HCEC 1CT (cell line): Measurements from ENCODE around the gene SOAT2.
A peak's percentile ranks its signal among the peaks of the same experiment; 100 is the strongest.

Source experiments
- DNase-seq: peaks from one replicate; pipeline ENCODE4 v3.0.0-alpha.2; 2017

Gene SOAT2

DNA sequence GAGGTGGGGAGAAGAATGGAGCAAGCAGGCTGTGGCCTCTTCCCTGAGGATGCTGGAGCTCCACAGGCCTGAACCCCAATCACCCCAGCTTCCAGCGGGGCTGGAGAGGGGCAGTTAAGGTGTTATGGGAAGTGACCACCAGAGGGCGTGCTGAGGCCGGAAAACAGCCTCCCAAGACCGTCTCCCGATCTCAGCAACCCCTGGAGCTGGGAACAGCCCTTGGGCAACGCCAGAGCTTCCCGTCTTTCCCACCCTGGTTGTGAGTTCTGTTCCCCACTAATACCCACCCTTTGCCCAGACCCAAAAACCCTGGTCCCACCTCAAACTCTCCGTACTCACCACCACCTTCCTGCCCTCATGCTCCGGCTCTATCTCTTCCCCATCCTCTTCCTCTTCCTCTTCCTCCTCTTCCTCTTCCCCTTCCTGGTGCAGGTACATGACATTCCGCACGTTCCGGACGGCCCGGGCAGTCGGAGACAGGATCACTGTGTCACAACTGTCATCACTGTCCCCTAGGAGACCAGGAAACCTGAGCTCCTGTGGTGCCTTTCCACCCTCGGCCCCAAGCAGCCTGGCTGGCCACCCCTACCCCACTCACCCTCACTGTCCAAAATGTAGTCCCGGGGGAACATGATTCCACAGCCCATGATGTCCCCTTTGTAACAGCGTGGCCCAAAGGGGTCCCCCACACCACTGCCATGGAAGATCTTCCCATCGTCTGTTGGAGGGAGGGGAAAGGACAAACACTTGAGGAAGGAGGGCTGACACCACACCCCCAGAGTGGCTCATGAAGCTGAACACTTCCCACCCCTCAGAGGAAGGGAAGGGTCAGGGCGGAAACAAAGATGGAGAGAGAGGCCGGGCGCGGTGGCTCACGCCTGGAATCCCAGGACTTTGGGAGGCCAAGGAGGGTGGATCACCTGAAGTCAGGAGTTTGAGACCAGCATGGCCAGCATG lies 37.0 kb upstream of the SOAT2 start:
- peak; percentile 79 for DNase-seq

DNA sequence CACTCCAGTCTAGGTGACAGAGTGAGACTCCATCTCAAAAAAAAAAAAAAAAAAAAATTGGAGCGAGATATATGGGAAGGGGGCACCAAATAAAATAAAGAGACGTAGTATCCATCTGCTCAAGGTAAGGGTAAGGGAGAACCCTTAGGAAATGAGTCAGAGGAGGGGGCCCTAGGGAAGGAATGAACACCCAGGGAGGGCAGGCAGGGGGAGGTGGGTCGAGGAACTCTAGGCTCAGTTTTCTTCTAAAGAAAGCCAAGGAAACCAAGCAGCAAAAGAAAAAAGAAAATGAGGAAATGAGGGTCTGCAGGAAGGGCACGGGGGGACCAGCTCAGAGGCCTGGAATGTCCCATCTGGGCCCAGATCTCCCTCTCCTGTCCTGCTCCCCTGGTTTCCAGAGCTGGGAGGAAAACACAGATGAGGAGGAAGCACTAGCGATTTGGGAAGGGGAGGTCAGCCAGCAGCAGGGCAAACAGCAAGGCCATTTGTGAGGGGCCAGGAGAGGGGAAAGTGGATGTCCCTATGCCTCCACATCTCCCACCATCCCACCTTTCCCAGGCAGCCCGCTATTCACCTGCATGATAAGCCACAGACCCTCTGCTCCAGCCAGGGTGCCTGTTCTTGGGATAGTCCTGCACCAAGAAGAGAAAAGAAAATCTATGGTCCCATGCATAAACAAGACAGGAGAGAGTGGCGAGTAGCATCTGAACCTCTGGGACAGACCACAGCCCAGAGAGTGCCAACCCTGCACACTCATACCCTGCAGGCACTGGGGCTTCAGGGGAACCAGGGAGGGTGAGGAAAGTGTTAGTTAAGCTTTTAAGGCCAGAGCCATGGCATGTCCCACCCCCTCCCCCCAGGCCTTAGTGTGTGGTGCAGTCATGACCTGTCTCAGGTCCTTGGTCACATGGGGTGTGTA lies 36.0 kb upstream of the SOAT2 start:
- no peak for DNase-seq

DNA sequence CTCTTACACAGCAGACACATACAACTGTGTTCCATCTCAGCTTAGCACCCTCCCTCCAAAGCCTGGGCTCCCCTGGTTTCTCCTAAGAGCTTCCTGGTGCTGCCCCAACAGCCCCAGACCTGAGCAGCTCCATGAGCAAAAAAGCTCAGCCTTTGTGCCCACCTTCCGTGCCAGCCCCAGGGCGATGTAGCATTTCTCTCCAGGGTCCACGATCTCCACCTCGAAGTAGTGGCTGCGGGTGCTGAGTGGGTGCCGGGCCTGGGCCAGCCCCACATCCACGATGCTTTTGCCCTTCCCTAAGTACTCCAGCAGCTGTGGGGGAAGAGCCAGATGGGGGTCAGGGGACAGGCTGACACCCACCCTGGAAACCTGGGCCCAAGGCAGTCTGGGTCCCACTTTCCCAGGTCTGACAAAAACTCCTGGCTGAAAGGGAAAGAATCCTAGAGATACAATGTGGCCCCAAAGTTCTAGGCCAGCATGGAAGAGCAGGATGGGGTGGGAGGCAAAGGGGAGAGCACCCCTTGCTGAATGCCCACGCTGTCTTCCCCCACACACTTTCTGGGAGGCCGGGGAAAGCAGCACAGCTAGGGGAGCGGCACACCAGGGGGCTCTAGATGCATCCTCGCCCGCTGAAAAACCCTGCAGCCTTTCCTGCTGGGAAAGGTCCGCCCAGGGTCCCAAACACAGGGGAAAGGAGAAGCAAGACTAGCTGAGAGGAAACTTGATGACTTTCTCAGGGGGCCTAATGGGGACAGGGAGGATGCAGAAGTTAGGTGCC lies 35.1 kb upstream of the SOAT2 start:
- DNase-seq, result no peak

DNA sequence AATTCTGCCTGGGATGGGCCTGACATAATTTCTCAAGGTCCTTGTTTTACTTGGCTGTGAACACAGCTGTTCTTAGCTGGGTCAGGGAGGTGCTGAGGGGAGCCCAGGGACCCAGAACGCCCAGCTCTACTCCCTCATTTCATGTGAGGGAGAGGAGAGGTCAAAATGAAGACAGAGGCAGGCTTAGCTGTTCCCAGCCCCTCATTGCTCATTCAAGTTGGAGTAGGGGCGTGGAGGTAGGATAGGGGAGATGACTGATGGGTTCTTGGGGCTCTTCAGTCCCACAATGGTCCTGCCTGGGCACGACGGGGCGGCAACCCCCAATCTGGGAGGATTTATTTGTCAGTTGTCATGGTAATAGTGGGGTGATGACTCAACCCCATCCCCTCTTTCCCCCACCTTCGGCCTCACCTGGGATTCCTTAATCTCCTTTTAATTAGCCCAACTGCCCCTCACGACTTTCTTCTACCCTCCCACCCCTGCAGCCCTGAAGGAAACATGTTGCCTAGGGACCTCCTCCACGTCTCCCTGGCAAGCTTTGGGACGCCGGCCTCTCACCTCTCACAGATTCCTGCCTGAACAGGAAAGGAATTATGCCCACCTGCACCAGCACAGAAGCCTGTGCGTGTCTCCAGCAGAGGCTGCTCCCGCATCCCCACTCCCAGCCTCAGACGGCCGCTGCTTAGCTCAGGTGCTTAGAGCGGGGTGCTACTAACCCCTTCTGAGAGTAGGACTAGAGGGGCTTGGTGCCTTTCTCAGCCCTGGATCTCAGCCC lies 34.3 kb upstream of the SOAT2 start:
- DNase-seq, result no peak

DNA sequence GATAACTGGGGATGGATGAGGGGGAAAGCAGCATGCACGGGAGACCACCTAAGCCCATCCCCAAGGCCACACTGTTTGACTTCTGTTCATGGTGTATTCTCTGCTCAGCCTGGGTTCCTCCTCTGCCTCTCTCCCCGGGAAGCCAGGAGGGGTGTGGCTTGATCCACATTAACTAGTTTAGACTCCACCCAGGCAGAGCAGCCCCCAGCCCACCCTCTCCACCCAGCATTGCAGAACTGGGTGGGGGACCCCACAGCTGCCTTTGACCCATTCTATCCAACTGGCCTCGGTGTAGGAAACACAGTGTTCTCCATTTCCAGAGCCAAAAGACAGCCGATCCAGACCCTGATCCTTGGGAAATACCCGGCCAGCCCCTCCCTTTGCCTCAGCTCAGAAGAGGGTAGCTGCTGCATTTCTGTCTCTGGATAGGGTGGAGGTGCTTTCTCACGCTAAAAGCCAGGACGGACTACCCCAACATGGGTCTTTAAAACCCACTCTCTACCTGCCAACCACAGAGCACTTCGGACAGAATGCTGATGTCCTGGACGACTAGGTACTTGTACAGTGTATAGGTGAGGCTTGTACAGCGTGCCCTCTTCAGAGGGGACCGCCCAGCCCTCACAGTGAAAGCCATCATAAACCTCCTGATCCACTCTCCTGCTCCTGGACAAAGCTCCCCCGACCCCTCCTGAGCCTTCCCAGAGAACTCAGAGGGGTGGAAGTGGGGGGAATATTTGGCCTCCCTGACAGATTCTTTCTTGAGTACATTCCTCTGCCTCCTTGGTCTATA lies 33.5 kb upstream of the SOAT2 start:
- no peak for DNase-seq

DNA sequence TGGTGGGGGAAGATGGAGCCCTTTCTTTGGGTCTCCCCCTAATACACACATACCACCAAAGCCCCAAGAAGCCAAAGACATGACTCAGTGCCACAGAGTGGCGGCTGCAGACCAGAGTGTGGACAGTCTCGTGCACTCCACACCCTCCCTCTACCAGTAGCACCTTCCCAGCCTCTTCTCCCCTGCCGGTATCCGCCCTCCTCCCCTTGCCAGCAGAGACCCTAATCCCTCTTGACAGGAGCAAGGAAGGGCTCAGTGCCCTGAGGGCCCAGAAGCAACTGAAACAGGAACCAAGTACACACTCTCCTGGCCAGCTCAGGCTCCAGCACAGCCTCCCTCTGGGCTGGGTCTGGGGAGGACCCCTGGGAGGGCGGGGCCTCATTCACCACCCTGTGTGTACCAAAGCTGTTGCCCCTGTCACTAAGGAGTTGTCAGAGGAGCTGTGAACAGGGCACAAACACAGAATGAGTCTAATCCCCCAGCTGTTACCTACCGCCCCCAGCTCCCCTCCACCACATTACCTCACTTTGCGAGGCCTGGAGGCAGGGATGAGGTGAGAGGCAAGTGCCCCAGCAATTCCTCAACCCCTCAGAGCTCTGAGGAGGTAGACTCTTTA lies 32.3 kb upstream of the SOAT2 start:
- DNase-seq, result no peak

DNA sequence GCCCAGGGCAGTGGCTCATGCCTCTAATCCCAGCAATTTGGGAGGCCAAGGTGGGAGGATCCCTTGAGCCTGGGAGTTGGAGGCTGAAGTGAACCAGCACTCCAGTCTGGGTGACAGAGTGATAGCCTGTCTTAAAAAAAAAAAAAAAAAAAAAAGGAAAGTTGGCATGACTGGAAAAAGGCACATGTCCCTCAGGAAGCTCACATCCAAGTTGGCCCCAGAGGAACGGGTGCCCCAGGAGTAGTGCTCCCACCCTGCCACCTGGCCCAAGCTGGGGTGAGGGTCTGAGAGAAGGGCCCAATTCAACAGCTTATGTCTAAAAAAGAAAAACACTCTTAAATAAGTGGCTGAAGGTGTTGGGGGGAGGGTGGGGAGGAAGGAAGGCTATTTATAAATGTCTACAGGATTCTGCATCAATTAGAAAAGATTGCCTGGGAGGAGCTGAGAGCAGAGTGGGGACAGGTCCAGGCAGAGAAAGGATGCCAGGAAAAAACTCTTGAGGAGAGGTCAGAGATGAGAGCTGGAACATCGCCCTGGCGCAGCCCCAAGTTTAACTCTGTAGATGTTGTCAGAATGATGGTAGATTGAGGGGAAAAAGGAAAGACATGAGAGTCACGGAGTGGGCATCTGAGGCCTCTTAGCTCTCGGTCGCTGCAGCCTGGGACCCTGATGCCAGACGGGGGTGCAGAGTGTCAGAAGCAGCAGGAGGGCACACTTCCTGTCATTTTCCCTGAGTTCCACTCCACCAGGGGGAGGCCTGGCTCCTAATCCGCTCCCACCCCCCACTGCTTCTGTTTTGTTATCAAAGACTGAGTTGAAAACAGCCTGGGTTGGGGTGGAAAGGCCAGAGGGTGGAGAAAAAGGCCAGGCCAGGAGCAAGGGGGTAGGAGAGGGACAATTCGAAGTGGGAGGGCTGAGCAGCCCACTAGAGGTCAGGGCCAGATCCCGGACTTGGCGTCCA lies 31.4 kb upstream of the SOAT2 start:
- DNase-seq, result no peak

DNA sequence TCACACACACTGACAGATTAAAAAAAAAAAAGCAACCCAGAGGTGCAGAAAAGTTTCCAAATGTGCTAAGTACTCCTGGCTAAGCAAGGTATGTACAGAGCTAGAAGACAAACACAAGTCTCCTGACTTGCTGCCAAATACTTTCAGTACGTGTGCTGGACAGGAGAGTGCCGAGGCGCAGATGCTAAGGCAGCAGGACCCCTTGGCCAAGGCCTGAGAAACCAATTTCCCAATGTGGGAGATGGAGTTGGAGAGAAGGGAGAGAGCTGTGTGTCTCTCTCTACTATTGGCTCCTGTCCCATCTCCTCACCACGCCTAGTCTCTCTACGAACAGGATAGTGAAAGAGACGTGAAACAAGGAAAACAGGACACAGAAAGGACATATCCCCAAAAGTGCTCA lies 29.4 kb upstream of the SOAT2 start:
- no peak for DNase-seq

DNA sequence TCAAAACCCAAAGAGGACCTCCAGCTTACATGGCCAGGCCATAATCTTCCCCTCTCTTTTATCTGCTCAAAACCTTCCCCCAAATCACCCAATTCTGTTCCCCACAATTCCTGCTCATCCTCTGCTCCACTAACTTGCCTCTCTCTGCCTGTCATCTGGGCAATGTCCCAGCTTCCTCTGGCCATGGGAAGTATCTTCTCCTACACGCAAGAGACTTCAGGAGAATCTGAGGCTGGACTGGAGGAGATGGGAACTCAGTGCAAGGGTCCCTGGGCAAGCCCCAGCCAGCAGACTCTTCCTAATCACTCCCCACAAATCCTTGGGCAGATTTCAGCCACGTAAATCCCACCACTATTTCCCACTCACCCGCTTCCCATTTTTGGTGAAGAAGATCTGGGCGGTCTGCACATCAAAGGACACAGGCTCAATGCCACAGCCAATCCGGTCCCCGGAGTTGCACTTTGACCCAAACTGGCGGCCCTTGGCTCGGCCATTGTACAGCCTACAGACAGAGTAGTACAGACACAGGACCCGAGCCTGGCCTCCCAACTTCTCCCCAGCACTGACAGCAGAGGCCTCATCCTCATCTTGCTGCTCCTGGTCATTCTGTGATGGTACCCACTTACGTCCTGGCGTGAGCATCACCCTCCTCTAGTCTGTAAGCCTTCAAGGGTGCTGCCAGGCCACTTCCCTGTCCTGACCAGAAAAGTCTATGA lies 28.8 kb upstream of the SOAT2 start:
- no peak for DNase-seq

DNA sequence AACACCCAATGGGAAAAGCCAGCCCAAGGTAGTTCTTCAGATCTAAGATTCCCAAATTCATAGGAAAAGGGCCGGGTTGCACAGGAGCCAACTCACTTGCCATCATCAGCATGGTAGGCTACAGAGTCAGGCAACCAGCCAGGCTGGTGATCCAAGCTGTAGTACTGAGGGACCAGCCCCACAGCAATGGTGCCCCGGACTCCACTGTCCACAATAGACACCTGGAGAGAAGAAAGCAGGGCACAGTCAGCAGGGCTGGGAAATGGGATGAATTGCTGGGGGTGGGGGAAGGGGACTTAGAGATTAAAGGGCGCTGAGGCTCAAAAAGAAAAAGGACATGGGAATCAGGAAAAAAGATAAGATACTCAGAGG lies 28.3 kb upstream of the SOAT2 start:
- no peak for DNase-seq

DNA sequence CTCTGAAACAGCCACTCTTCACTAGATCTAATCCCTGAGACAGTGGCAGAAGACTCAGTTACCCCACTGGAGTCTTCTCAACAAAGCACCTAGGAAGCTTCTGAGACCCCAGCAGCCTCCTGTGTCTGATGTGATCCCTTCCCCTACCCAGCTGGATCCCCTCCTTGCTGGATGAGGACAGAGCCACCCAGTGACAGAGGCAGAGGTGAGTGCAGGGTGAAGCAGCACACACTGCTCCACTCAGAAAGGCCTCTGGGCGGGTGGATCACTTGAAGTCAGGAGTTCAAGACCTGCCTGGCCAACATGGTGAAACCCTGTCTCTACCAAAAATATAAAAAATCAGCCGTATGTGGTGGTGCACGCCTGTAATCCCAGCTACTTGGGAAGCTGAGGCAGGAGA lies 26.8 kb upstream of the SOAT2 start:
- no peak for DNase-seq

DNA sequence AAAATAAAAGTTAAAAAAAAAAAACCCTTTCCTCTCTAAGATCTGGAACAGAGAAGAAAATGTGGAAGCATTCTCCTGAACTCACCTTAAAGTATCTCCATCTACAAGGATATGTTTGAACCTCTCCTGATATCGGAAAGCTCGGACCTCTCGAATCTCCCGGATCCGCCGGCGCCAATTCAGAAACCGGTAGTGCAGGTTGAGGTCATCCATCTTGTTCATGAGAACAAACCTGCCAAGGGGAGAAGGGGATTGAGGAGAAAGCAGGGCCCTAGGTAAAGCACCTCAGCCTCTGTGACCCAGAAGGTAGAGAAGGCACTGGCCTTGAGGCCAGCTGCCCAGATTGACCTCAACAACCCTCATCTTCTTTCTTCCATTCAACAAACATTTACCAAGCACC lies 26.3 kb upstream of the SOAT2 start:
- no peak for DNase-seq

DNA sequence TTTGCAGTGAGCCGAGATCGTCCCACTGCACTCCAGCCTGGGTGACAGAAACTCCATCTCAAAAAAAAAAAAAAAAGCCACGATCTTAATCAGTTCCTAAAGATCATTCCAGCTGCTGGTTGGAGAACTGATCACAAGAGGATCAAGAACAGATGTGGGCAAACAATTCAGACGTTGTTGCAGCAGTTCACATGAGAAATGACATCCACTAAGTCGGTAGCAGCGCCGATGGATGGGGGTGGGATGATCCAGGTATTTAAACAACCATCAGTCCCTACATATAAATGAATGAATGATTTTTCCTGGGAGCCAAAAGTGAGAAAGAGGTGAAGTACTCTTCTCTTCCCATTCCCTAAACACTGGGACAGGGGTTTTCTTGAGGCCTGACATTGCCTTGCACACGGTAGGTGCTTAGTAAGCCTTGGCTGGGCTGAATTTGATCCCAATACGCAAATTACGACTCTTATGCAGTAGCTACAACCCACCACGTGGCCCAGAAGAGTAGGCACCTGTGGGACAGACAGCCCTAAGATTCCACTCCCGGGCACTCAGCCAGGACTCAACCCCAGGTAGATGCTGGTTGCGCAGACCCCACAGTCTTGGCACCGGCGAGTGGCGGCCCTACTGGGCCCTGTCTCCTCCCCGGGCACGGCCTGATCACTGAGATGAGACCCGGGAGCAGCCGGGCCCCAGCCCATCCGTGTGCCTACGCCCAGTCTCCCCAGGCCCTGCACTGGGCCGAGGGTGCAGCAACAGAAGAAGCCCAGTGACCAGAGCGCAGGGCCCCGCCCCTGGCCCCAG lies 24.7 kb upstream of the SOAT2 start:
- peak; percentile 48 for DNase-seq

DNA sequence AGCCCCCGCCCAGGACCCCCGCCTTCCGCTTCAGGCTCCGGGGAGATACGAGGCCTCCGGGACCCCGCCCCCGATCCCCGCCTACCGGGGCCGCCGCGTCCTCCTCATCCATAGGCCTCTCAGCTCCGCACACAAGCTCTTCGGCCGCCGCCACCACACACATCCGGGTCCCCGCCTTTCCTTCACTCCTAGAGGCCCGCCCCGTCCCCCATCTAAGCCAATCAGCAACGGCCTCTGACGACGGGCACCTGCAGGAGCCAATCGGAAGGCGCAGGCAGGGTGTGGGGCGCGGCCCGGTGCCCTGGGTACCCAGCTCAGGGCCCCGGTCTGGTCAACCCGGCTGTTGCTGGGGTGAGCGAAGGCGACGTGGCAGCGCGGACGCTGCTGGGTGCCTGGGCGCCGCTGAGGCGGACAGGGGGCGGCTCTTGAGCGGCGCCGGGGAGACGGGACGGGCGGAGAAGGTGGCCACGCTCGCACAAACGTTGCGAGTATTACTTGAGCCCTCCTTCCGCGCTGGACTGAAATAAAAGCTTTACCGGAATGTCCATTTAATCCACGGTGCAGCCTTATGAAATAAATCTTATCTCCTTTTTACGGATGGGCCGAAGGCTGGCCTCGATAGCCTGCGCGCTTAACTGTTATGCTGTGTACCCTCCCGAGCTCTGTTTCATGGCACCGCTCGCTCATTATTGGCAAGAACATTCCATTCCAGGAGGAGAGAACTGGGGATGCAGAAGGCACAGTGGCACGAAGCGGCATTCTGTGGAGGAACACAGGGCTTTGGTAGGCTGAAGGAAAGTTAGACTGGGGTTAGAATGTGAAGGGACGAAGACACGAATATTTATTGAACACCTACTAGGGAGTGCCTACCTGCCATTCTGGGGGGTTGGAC lies 23.8 kb upstream of the SOAT2 start, which contains the start of gene SPRYD3:
Gene SPRYD3, minus strand, starts transcription at position 165 of the 892 bp plus-strand sequence. Its CDS starts 57 bp downstream, at position 108.
- peak; percentile 96 for DNase-seq

DNA sequence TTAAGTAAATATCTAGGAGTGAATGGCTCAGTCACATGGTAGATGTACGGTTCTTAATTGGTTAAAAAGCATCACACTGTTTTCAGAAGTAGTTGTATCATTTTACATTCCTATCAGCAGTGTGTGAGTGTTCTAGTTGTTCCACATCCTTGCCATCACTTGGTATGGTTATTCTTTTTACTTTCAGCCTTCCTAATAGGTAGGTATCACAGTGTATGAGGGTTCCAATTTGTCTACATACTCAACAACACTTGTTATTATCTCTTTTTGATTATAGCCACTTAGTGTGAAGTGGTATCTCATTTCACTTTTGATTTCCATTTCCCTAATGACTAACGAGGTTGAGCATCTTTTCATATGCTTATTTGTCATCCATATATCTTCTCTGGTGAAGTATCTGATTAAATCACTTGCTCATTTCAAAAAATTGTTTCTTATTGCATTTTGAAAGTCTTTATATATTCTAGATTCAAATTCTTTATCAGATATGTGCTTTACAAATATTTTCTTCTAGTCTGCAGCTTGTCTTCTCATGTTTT lies 20.6 kb upstream of the SOAT2 start:
- DNase-seq, result no peak

DNA sequence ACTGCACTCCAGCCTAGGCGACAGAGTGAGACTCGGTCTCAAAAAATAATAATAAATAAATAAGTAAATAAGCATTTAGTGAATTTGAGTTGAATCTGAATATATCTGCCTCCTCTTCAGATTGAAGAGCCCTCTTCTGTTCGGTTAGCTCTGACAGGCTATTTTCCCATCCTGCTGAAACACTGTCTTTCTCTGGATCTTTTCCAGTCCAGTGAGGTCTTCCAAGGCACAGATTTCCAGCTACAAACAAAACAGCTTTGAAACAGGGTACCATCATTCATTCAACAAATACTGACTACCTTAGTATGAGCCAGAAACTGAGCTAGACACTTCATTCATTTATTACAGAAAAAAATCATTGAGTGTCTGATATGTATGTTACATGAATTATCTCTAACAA lies 16.9 kb upstream of the SOAT2 start:
- no peak for DNase-seq

DNA sequence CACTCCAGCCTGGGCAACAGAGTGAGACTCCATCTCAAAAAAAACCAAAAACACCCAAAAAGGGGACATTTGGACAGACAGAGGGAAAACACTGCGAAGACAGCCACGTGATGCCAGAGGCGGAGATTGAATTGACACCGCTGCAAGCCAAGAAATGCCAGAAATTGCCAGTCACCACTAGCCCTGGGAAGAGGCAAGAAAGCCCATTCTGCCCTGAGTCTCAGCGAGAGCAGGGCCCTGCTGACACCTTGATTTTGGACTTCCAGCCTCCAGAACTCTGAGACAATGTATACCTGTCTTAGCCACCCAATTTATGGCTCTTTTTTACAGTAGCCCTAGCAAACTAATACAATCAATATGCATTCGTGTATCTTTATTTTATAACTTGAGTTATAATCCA lies 13.2 kb upstream of the SOAT2 start:
- DNase-seq, result no peak
